ENCODE results near the gene TRIM41.

TRIM41 gene

GRCh38 chr5:181233801-181234454, 10.8 kb downstream of the TRIM41 start:
- no peak for TF ChIP-seq JUND (IDR thresholded peaks at IDR 0.05; ENCODE audit: low read depth)
- in situ Hi-C loops (cut with HindIII; ENCODE audit: low pct_unique_long_range_greater_than_20kb, low sequenced_read_pairs): no loop called here
- no peak for DNase-seq (ENCODE audit: low read depth in 1 of 2, low spot score in 1 of 2)

- in situ Hi-C loops (cut with HindIII; ENCODE audit: low pct_unique_long_range_greater_than_20kb, low sequenced_read_pairs): no loop called here
- no peak for DNase-seq (ENCODE audit: low read depth in 1 of 2, low spot score in 1 of 2)
- 0 out of 2 replicates have a peak, but pooled peaks have one; percentile 23 for TF ChIP-seq JUND (IDR thresholded peaks at IDR 0.05; ENCODE audit: low read depth)
Measured at GRCh38 chr5:181234455-181235306, 11.6 kb downstream of the TRIM41 start.

DNA sequence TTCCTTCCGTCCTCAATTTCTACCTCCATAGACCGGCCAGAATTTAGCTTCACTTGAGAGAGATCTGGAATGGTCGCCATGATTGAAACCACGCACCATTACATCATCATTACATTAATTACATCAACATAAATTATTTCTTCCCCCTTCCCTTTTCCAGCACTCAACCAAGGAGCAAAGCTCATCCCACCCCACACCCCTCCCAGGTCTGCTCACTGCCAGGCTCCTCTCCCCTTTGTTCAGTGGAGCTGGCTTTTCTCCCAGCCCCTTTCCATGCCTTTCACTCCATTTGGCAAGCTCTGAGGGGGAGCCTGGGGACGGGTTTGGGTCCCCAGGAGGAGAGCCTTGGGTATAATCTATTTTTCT, 12.2 kb downstream of the TRIM41 start:
- TF ChIP-seq JUND (IDR thresholded peaks at IDR 0.05; ENCODE audit: low read depth): no peak
- in situ Hi-C loops (cut with HindIII; ENCODE audit: low pct_unique_long_range_greater_than_20kb, low sequenced_read_pairs): no loop called here
- no peak for DNase-seq (ENCODE audit: low read depth in 1 of 2, low spot score in 1 of 2)

DNA sequence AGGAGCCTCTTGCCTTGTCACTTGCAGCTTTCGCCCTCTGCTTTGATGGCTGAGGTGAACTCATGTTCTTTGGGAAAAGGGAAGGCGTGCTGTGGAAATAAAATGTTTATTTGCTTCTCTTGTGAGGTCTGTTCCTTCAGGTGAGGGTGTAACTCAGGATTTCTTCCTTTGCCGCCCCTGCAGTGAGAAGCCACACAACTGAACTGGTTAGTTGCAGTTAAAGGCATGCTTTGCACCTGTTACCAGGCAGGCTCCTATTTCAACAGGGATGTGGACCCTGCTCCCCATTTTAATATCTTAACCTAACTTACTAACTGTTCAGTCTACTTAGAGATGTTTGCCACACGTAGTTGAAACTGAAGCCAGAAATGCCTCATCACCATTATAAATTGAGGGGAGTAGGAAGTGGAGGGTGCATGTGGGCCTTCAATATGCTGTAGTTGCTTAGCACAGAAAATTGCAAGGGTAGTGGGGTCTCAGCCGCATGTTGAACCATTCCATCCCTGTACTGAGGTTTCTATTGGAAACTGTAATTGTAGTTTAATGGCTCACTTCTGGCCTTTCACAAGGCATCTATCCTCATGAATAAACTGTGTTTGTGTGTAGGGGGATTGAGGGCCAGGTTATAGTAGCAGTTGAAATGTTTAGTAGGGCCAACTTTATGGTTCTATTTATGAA, 12.7 kb downstream of the TRIM41 start:
- DNase-seq (ENCODE audit: low read depth in 1 of 2, low spot score in 1 of 2): no peak
- in situ Hi-C loops (cut with HindIII; ENCODE audit: low pct_unique_long_range_greater_than_20kb, low sequenced_read_pairs): no loop called here
- no peak; the same call in 1 of the 2 replicates for TF ChIP-seq JUND (IDR thresholded peaks at IDR 0.05; ENCODE audit: low read depth)

DNA sequence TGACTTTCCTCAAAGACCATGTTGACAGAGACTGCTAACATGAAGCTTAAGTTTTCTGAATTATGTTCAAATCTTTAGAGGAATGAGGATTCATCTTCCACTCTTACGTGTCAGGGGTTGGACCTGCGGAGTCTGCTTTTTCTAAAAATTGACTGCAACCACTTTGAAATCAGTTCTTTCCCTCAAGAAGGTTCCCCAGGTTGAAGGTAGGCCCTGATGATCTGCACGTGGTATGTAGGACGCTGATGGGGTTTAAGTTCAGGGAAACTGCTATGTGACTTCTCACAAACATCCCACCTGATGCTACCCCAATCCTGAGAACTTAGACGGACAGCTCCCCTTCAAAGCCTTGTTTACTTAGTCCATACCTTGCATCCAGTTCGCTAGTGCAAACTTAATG, 13.4 kb downstream of the TRIM41 start:
- in situ Hi-C loops (cut with HindIII; ENCODE audit: low pct_unique_long_range_greater_than_20kb, low sequenced_read_pairs): no loop called here
- DNase-seq (ENCODE audit: low read depth in 1 of 2, low spot score in 1 of 2): no peak
- no peak; the same call in 1 of the 2 replicates for TF ChIP-seq JUND (IDR thresholded peaks at IDR 0.05; ENCODE audit: low read depth)

GRCh38 chr5:181236954-181237641, 14.0 kb downstream of the TRIM41 start:
- TF ChIP-seq JUND (IDR thresholded peaks at IDR 0.05; ENCODE audit: low read depth): no peak
- no peak for DNase-seq (ENCODE audit: low read depth in 1 of 2, low spot score in 1 of 2)
- in situ Hi-C loops (cut with HindIII; ENCODE audit: low pct_unique_long_range_greater_than_20kb, low sequenced_read_pairs): no loop called here

DNA sequence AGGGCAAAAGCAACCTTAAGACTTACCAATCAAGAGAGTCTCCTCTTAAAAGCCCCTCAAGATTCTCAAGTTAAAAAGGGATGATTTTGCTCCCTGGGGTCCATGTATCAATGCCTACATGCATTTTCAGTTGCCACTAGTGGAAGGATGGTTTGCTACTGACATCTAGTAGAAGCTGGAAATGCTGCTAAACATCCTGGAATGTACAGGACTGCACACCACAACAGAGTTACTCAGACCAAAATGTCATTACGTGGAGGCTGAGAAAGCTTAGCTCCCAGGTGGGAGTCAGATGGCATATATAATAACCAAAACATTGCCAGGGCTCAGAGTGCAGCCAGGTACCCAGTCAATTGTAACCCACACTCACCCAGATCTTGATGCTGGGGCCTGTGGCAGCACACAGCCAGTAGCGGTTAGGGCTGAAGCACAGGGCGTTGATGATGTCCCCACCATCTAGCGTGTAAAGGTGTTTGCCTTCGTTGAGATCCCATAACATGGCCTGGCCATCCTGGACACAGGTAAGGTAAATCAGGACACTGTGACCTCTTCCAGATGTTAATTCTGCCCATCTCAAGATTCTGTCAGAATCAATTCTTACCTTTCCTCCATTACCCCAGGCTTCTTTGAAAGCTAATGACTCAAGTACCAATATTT, 14.8 kb downstream of the TRIM41 start:
- in situ Hi-C loops (cut with HindIII; ENCODE audit: low pct_unique_long_range_greater_than_20kb, low sequenced_read_pairs): no loop called here
- no peak for DNase-seq (ENCODE audit: low read depth in 1 of 2, low spot score in 1 of 2)
- no peak for TF ChIP-seq JUND (IDR thresholded peaks at IDR 0.05; ENCODE audit: low read depth)

DNA sequence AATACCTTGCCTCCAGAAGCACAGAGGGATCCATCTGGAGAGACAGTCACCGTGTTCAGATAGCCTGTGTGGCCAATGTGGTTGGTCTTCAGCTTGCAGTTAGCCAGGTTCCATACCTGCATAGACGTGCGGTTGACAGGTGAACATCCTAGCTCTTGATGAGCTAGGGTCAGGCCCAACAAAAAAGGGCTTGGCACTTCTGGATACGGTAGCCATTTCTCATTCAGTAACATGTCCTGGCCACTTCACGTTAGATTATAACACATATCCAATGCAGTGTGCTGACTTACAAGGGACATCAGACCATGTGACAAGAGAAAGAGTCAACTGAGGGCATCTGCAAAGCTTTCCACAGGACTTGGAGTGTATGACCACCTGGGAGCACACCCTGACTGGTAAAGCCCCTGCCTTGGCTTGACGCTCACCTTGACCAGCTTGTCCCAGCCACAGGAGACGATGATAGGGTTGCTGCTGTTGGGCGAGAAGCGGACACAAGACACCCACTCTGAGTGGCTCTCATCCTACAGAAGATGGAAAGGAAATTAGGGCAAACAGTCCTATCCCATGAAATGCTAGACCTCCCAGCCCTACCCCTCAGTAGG, 16.1 kb downstream of the TRIM41 start:
- DNase-seq (ENCODE audit: low read depth in 1 of 2, low spot score in 1 of 2): no peak
- TF ChIP-seq JUND (IDR thresholded peaks at IDR 0.05; ENCODE audit: low read depth): no peak
- in situ Hi-C loops (cut with HindIII; ENCODE audit: low pct_unique_long_range_greater_than_20kb, low sequenced_read_pairs): no loop called here

DNA sequence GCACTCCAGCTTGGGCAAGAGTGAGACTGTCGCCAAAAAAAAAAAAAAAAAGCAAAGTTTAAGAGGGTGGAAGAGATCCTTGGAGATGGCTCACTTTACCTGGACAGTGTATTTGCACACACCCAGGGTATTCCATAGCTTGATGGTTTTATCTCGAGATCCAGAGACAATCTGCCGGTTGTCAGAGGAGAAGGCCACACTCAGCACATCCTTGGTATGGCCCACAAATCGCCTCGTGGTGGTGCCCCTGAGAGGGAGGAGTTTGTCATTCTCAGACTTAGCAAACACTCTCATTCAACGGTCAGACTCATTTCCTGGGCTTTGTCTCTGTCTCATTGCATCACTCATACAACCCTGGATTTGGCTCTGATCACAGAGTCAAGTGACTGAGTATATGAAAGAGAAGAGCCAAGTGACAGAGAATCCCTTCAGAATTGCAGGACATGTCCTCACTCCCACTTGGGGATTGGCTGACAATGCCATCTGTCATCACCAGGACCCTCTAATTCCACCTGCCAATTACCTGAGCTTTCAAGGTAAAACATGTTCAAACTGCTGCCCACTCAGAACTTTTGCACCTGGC, 18.4 kb downstream of the TRIM41 start:
- in situ Hi-C loops (cut with HindIII; ENCODE audit: low pct_unique_long_range_greater_than_20kb, low sequenced_read_pairs): no loop called here
- no peak for DNase-seq (ENCODE audit: low read depth in 1 of 2, low spot score in 1 of 2)

GRCh38 chr5:181242031-181242451, 19.0 kb downstream of the TRIM41 start:
- no peak for DNase-seq (ENCODE audit: low read depth in 1 of 2, low spot score in 1 of 2)

More for the DNA sequence above, 18.4 kb downstream of the TRIM41 start:
- no peak for TF ChIP-seq JUND (IDR thresholded peaks at IDR 0.05; ENCODE audit: low read depth)

DNA sequence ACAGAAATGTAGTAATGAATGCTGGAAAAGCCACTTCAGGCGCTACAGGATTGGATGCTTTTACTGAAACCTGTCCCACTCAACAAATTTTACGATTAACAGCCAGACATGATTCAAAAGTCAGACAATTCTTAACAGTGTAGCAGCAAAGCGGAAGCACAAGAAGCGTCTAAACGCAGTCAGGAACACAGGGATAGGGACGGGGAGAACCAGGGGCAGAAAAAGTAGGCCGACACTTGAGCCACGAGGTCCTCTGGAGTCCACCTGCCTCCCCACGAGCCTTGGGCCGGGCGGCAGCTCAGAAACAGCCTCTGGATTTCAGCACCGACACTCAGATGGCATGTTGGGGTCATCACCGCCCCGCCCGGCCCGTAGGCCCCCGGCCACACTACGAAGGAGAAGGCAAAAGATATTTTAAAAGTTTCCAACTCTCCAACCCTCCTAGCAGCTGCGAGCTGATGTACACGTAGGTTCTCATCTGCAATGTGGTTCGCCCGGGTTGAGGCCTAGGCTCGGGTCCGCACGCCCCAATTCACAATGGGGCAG, 20.0 kb downstream of the TRIM41 start:
- no peak for TF ChIP-seq JUND (IDR thresholded peaks at IDR 0.05; ENCODE audit: low read depth)
- DNase-seq (ENCODE audit: low read depth in 1 of 2, low spot score in 1 of 2): no peak
- in situ Hi-C loops (cut with HindIII; ENCODE audit: low pct_unique_long_range_greater_than_20kb, low sequenced_read_pairs): no loop called here

More at GRCh38 chr5:181242031-181242451, 19.0 kb downstream of the TRIM41 start:
- no peak for TF ChIP-seq JUND (IDR thresholded peaks at IDR 0.05; ENCODE audit: low read depth)
- in situ Hi-C loops (cut with HindIII; ENCODE audit: low pct_unique_long_range_greater_than_20kb, low sequenced_read_pairs): no loop called here

All from T47D (cell line).